Measurements from ENCODE around the gene HSD3B1. TPM values are rescaled to one million over a fixed set of nuclear protein-coding genes. Genes with fewer than 3 reads are reported as not detected.
"Not testable (repeated sequence)": the region's sequence is repeated elsewhere in the genome, so short reads cannot be mapped to it uniquely, and the experiment has no call there.

Gene HSD3B1
- total RNA-seq, 1 donor from 2014 or later, result not detected

DNA sequence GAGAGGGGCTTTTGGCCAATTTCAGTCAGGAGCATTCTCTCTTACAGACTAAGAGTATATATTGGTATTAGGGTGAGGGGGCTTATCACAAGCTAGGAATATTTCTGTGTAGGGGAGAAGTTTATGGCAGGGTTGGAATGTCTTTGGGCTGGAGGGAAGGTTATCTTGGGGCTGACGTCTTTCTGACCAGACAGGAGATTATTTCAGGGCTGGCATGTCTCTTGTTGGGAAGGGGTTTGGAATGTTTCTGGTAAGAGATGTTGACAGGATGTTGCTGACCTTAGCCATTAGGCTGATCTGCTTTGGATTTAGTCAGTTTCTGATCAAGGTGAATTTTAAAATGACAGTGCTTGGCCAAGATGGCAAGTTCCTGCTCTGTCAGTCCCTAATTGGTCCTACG is 17.8 kb upstream of the HSD3B1 start:
- no peak for DNase-seq (ENCODE audit: low spot score in 2 of 2)
- no peak for FAIRE-seq

DNA sequence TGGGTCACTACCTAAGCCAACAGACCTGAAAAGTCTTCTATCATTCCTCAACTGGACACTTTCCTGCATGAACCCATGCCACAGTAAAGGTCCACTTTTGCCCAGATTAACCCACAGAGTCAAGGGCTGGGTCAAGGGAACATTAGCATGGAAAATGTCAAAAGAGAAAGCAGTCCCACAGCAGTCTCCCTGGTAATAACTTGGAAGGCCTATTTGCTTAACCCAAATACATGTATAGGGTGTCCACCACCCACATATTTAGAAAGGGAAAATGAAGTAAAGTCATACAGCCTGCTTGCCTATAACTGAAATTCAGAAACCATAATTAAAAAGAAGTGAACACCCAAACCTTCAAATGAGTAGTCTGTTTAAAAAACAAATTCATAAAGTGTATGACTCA is 16.1 kb upstream of the HSD3B1 start:
- DNase-seq (ENCODE audit: low spot score in 2 of 2) (no peak), FAIRE-seq (no peak)

DNA sequence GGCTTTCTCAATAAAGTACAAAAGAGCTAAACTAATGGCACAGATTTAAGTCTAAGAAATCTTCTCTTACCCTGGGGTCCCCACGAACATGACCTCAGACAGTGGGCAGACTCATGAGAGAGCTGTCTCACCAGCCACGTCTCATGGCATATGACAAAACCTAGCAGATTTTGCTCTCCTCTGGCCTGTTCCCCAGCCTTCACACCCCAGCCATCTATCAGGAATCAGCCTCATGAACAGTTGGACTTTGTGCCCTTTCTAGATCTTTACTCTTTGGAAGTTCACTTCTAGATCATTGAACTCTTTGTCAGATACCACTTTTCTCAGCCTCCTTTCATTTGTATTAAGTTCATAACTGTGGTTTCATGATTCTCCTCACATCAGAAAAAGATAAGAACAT is 14.2 kb upstream of the HSD3B1 start:
- no peak for DNase-seq (ENCODE audit: low spot score in 2 of 2)
- FAIRE-seq, result no peak

DNA sequence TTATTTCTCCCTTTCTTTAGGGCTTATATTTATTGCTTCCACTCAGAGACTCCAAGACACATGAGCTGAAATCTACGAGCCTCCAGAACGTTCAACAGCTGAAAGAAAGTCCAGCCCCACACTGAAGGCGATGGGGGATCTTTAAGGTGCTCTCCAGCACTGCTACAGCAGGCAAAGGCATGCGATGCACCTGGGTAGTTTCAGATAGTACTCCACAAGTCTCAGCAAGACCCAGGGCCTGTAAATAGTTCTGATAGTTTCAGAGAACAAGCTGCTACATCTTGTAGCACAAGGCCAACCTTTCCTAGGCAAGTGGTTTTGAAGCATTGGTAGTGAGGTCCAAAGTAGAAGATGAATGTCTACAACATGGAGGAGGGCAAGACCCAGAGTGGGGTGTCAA is 2.2 kb upstream of the HSD3B1 start:
- DNase-seq (ENCODE audit: low spot score in 2 of 2) (no peak), FAIRE-seq (no peak)

DNA sequence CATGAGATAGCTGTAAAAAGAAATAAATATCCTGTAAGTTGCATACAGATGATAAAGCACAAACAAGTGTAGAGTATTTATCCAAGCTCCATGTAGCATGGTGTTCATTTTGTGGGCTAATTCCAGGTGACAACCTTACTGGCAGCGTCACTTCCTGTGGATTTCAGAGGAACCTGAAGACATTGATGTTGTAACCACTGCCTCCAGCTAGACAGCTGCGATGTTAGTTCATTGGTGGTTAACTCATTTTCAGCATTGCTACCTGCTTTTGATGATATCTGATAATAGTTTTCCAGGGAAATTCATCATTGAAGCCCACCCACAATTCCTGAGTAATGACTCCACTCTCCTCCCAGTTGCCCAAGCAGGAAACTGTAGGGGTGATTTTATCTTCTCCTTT is 3.0 kb downstream of the HSD3B1 start:
- FAIRE-seq, result no peak
- no peak for DNase-seq (ENCODE audit: low spot score in 2 of 2)

DNA sequence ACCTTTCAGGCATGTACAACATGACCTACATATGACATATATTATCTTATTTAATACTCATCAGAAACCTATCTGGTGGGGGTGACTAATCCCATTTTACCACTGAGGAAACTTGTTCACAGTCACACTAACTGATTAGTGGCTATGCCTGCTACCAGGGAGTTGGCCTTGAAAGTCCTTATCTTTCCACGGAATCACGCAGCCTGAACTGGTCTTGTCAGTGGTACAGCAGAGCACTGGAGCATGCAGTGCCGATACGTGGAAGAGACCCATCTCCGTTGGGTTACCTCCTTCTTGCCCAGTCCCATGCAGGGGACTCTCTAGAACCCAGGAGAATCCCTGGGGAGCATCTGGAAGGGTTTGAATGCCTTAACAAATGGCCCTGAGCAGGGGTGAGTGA is 8.2 kb downstream of the HSD3B1 start:
- no peak for DNase-seq (ENCODE audit: low spot score in 2 of 2)
- no peak for FAIRE-seq

DNA sequence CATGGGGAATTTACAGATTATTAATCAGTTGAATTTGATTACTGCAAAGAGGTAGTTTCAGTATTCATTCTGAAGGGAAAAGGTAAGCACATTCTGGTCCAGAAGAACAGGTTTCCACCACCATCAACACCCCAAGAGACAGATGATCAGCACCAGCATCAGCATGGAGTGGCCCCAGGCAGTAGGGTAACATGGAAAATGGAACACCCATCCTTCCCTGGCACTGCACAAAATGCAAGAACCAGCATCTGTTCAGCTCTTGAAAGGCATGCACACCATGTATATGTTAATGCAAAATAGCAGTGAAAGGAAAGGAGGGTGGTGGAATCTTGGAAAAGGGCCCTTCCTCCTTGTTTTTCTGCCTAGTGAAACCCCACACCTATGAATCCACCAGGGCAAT is 9.2 kb downstream of the HSD3B1 start:
- FAIRE-seq (no peak), DNase-seq (ENCODE audit: low spot score in 2 of 2) (no peak)

DNA sequence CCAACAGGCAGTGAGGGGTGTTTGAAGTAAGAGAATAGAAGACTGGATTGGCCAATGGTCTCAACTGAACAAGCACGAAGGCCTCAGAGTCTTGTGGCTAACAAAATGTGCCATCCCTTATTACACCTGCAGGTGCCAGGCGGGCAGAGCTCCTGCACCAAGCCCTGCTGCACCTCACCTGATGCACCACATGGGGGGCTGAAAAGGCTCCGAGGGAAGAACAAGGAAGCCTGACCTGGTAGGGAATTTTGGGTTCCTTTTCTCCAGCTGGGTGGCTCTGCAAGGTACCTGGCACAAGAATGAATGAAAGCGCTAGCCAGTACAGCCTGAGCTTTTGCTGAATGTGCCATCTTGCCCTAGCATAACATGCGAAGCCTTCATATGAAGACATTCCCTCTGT is 9.7 kb downstream of the HSD3B1 start:
- FAIRE-seq (no peak), DNase-seq (ENCODE audit: low spot score in 2 of 2) (no peak)

DNA sequence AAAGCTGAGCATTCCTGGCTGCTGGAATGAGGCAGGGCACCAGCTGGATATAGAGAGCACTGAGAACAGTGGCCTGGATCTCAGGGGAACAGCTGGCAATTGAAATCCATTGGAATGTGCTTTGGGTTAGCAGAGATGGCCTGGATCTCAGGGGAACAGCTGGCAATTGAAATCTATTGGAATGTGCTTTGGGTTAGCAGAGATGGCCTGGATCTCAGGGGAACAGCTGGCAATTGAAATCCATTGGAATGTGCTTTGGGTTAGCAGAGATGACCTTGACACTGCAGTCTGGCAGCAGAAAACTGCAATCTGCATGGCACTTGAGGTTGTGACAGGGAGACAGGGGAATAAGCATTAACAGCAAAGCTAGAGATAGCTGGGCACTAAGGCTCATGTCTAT is 10.7 kb downstream of the HSD3B1 start:
- DNase-seq (ENCODE audit: low spot score in 2 of 2); FAIRE-seq: not testable (repeated sequence)

DNA sequence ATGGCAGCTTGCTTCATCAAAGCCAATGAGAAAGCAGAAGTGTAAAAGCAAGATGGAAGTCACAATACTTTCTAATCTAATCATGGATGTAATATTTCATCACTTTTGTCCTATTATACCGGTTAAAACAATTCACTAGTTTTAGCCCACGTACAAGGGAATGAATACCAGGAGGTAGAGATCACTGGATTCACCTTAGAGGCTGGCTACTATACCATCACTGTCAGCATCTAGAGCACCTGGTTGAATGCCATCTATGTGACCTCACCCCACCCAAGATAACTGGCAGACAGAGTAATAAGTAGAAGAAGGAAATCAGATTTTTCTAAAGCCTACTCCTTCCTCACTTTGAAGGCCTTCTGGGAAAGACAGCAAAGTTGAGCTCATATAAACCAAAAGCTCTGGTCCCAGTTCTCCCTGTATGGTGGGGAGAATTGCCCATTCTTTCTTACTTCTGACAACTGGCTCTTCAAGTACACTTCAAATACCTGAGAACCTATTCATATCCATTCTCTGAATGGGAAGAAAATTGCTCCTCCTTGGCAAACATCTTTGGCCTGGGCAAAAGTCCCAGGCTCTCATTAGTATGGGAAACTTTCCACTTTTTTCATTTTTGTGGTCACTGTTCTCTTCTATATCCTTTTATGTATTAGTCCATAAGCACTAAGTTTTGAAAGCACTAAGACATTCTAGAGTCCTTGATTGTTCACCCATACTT is 24.8 kb downstream of the HSD3B1 start:
- FAIRE-seq, result no peak
- no peak for DNase-seq (ENCODE audit: low spot score in 2 of 2)

DNA sequence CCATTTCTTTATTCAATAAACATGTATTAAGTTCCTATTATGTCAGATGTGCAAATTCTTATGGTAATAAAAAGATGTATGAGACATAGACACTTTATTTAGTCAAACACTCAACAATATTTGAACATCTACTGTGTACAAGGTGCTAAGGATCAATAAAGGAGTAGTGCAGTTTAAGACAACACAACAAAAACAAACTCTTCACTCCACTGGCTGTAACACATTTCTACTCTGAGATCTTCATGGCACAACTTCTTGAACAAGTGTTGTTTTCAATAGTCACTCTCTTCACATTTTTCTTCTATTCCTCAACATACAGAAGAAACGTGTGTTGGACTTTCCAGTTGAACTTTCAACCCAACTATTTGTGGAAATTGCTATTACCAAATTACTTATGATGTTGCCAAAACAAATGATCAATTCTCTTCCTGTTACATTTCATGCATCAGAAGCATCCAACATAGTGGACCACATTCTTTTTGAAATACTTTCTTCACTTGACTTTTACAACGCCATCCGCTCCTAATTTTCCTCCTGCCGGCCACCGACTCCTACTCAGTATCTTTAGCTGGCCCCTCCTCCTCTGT is 25.4 kb downstream of the HSD3B1 start:
- no peak for DNase-seq (ENCODE audit: low spot score in 2 of 2)
- FAIRE-seq, result no peak

DNA sequence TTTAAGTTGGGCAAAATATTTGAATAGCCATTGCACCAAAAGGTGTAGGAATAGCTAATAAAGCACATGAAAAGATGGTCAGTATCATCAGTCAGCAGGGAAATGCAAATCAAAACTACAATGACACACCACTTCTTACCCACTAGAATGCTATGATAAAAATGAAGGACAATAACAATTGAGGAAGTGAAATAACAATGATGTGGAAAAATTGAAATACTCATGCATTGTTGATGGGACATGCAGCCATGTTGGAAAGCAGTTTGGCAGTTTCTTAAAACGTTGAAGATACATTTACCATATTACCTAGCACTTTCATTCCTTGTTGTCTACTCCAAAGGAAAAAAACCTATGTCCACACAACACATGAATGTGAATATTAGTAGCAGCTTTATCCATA is 28.4 kb downstream of the HSD3B1 start:
- DNase-seq (ENCODE audit: low spot score in 2 of 2), result no peak
- no peak for FAIRE-seq

DNA sequence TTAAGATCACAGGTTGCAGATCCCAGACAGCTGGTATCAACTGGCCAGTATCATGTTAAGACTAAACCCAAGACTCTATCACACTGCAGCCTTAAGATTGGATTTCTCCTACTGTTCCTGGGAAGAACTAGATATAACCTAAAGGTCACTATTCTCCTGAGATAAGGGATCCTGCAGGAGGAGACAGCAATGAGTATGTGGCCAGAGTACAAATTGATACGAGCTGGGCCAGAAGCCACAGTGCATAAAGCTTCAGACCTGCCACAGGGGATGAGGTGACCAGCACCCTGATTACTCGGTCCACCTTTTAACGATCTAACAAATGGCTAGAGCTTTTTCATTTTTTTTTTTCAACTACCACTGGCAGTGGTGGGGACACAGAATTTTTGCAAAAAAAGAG is 31.0 kb downstream of the HSD3B1 start:
- FAIRE-seq (no peak), DNase-seq (ENCODE audit: low spot score in 2 of 2) (no peak)

DNA sequence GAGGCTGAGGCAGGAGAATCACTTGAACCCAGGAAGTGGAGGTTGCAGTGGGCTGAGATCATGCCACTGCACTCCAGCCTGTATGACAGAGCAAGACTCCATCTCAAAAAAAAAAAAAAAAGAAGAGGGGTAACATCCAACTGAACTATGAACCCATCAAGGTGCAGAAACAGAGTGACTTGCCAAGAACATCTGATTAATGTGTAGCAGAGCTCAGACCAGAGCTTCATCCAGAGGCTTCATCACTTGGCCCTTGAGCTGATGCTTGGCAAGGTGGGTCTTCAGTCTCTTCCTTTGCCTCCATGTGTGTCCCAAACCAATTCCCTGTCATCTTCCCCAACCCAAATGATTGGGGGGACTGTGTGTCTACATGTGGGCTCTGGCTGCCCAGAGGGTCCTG is 32.6 kb downstream of the HSD3B1 start:
- no peak for DNase-seq (ENCODE audit: low spot score in 2 of 2)
- no peak for FAIRE-seq

DNA sequence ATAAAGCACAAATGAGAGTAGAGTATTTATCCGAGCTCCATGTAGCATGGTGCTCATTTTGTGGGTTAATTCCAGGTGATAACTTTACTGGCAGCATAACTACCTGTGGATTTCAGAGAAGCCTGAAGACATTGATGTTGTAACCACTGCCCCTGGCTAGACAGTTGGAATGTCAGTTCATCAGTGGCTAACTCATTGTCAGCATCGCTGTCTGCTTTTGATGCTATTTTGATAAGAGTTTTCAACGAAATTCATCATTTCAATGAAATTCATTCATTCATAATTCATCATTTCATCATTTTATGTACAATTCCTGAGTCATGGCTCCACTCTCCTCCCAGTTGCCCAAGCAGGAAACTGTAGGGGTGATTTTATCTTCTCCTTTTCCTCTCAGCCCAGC is 34.4 kb downstream of the HSD3B1 start:
- FAIRE-seq, result no peak
- no peak for DNase-seq (ENCODE audit: low spot score in 2 of 2)

DNA sequence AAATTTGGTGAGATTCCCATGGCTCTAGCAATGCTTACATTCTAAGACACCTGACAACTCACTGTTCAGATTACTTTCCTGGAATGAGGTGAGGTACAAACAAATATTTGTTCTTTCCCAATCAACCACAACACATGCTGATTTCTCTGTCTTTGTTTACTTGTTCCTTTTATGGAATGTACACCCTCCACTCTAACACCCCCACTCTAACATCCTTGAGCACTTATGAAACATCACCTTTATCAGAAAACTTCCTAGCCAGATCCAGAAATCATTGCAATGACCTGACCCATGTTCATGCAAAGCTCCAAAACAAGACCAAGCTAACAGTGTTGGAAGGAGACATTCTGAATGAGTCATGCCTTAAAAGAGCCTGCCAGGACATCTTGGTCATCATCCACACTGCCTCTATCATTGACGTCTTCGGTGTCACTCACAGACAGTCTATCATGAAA is 35.5 kb downstream of the HSD3B1 start:
- no peak for DNase-seq (ENCODE audit: low spot score in 2 of 2)
- no peak for FAIRE-seq

DNA sequence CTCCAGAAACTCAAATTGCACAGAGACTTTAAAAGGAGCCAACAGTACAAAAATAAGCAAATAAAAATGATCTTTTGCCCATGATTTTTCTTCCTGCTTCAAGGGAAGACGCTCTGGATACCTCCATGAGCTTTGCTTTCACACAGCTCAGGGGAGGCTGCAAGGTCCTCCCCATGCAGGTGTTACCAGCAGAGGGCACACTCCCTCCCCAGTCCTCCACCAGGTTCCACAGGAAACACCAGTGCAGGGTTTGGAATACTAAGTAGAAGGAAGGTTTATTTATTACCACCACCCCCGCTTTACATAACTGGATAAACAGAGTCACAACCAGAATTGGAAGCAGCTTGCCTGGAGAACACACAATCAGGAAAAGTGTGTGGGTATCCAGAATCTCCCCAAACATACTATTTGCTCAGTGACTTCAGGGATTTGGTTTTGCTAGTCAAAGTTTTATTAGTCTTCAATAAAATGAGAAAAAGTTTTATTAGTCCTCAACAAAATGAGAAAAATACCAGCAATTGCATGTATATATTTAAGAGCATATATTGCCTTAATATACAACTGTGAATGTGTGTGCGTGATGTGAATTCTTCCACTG is 37.3 kb downstream of the HSD3B1 start:
- FAIRE-seq (no peak), DNase-seq (ENCODE audit: low spot score in 2 of 2) (no peak)

DNA sequence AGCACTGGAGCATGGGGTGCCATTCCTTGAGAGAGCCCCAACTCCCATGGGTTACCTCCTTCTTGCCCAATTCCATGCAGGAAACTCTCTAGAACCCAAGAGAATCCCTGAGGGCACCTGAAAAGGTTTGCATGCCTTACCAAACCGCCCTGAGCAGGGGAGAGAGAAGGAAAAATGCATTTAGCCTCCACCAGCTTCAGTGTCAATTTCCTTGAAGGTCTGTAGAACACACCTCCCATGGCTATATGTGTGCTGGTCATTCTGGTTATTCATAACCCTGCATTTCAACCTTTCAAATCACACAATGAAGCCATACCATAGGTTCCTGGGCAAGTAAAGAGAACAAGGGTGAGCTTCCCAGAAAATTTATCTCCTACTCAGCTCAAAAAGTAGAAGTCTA is 39.6 kb downstream of the HSD3B1 start:
- DNase-seq (ENCODE audit: low spot score in 2 of 2), result no peak
- no peak for FAIRE-seq

DNA sequence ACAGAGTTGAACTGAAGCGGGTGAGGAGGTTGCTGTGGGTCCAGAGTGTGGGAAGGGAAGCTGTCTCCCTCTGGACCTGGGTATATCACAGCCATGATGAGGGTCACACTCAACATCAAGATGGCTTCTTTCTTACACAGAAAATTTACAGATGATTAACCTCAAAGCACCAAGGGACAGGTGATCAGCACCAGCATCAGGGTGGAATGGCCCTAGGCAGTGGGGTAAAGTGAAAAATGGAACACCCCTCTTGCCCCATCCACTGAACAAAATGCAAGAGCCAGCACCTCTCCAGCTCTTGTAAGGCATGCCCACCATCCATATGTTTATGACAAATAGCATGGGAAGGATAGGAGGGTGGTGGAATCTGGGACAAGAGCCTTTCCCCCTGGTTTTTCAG is 40.3 kb downstream of the HSD3B1 start:
- DNase-seq (ENCODE audit: low spot score in 2 of 2), result no peak
- no peak for FAIRE-seq

DNA sequence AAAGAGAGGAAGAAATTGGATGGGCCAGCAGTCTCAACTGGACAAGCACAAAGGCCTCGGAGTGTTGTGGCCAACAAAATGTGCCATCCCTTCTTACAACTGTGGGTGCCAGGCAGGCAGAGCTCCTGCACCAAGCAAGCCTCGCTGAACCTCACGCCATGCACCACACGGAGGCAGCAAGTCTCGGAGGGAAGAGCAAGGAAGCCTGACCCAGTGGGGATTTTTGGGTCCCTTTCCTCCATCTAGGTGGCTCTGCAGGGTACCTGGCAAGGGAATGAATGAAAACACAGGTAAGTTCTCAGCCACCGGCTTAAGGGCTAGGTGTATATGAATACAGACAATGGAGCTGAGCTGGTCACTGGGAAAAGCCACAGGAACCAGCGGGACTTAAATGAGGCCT is 40.8 kb downstream of the HSD3B1 start:
- DNase-seq (ENCODE audit: low spot score in 2 of 2), result no peak
- FAIRE-seq, result no peak

DNA sequence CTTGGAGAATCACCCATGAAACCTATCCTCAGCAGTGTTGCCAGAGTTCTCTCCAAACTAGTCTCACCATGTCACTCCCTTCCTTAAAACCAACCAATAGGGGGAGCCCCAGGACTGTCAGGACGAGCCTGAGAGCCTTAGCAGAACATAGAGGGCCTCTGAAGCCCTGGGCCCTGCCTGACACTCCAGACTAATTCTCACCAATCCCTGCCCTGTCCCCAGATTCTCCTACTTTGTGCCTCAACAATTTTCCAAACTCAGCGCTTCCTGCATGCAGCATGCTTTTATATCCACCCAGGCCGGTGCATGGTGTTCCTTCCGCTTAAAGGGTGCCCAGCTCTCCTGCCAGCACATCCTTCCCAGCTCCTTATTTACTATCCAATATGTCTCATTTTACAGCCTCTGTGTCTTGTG is 42.7 kb downstream of the HSD3B1 start:
- FAIRE-seq, result no peak
- DNase-seq (ENCODE audit: low spot score in 2 of 2), result no peak

DNA sequence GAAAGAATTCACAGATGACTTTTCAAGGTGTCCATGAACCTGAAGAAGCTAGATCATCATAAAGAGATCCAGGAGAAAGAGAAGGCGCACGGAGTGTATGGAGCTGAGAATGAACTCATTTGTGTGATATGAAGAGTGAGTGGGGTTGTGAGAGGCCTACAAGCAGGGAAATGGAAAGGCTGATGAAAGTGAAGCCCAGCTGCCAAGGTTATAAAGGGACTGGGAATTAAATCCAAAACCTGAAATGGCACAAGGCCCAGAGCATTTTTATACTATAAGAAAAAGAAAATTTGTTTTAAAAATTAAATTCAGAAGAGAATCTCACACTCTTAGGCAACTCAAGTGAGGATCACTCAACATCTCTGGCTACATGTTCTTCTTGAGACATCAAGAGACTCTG is 43.4 kb downstream of the HSD3B1 start:
- FAIRE-seq, result no peak
- DNase-seq (ENCODE audit: low spot score in 2 of 2), result no peak

Measured in frontal cortex (tissue), 4 donors.